ENCODE results near the gene KRTAP5-2.
"Not testable (repeated sequence)": the region's sequence is repeated elsewhere in the genome, so short reads cannot be mapped to it uniquely, and the experiment has no call there.

Gene KRTAP5-2

GRCh38 chr11:1628506-1629325 lies 30.6 kb upstream of the KRTAP5-2 start:
- no peak for DNase-seq (ENCODE audit: low read depth)

- no peak for DNase-seq (ENCODE audit: low read depth)
Observed at GRCh38 chr11:1625541-1625940, 27.4 kb upstream of the KRTAP5-2 start.

- DNase-seq (ENCODE audit: low read depth): no peak
Observed at GRCh38 chr11:1624621-1625020, 26.5 kb upstream of the KRTAP5-2 start.

GRCh38 chr11:1623716-1624115 lies 25.6 kb upstream of the KRTAP5-2 start:
- DNase-seq (ENCODE audit: low read depth): no peak

GRCh38 chr11:1622086-1622485 lies 24.0 kb upstream of the KRTAP5-2 start, which contains the start of gene KRTAP5-4:
Gene KRTAP5-4 (minus strand): TSS chr11:1622138. CDS start chr11:1622093, 45 bp downstream.
- DNase-seq (ENCODE audit: low read depth): no peak

- DNase-seq (ENCODE audit: low read depth): no peak
Observed at GRCh38 chr11:1619449-1619848, 21.4 kb upstream of the KRTAP5-2 start.

GRCh38 chr11:1618231-1618630 lies 20.1 kb upstream of the KRTAP5-2 start:
- no peak for DNase-seq (ENCODE audit: low read depth)

- no peak for DNase-seq (ENCODE audit: low read depth)
Observed at GRCh38 chr11:1608363-1608762, 10.3 kb upstream of the KRTAP5-2 start, which contains the start of gene KRTAP5-3. Gene KRTAP5-3 (minus strand): TSS chr11:1608463. CDS start chr11:1608385, 78 bp downstream.

GRCh38 chr11:1607901-1608300 lies 9.8 kb upstream of the KRTAP5-2 start:
- not testable (repeated sequence) for DNase-seq (ENCODE audit: low read depth)

GRCh38 chr11:1607156-1607845 lies 9.2 kb upstream of the KRTAP5-2 start:
- DNase-seq (ENCODE audit: low read depth): not testable (repeated sequence)

- not testable (repeated sequence) for DNase-seq (ENCODE audit: low read depth)
Observed at GRCh38 chr11:1605923-1606322, 7.8 kb upstream of the KRTAP5-2 start.

- no peak for DNase-seq (ENCODE audit: low read depth)
Observed at GRCh38 chr11:1604711-1605110, 6.6 kb upstream of the KRTAP5-2 start.

GRCh38 chr11:1604181-1604580 lies 6.1 kb upstream of the KRTAP5-2 start:
- no peak for DNase-seq (ENCODE audit: low read depth)

GRCh38 chr11:1603629-1604028 lies 5.5 kb upstream of the KRTAP5-2 start:
- no peak for DNase-seq (ENCODE audit: low read depth)

GRCh38 chr11:1601663-1602062 lies 3.6 kb upstream of the KRTAP5-2 start:
- DNase-seq (ENCODE audit: low read depth): not testable (repeated sequence)

- DNase-seq (ENCODE audit: low read depth): no peak
Observed at GRCh38 chr11:1600626-1601025, 2.5 kb upstream of the KRTAP5-2 start.

- no peak for DNase-seq (ENCODE audit: low read depth)
Observed at GRCh38 chr11:1598816-1599215, 722 bp upstream of the KRTAP5-2 start.

GRCh38 chr11:1598406-1598805 lies 312 bp upstream of the KRTAP5-2 start:
- DNase-seq (ENCODE audit: low read depth): not testable (repeated sequence)

- no peak for DNase-seq (ENCODE audit: low read depth)
Observed at GRCh38 chr11:1597331-1597993, 632 bp downstream of the KRTAP5-2 start.

- not testable (repeated sequence) for DNase-seq (ENCODE audit: low read depth)
Observed at GRCh38 chr11:1596576-1597121, 1.4 kb downstream of the KRTAP5-2 start.

GRCh38 chr11:1595994-1596575 lies 2.0 kb downstream of the KRTAP5-2 start:
- not testable (repeated sequence) for DNase-seq (ENCODE audit: low read depth)

GRCh38 chr11:1592628-1593027 lies 5.5 kb downstream of the KRTAP5-2 start:
- DNase-seq (ENCODE audit: low read depth): no peak

All from GM04503 (cell line).